ENCODE results near the gene AQR. TPM values are rescaled to one million over a fixed set of nuclear protein-coding genes. Genes with fewer than 3 reads are reported as not detected.

Gene AQR
- total and polyA plus RNA-seq, 10 of the 15 experiments (the other 5 are each of a cell fraction or from before 2014, with no cell fraction given), result 18.2 to 53.5 (median 32.6) TPM

- in situ Hi-C loops (cut with MboI), result no loop called here
- intact Hi-C loops (cut with micrococcal nuclease; ENCODE audit: unreplicated experiment), result no loop called here
- no peak overlapping the region for H2AFZ ChIP-seq (ENCODE audit: control insufficient read depth, low read depth, low read length)
- ATAC-seq (no peak), FAIRE-seq (no peak), DNase-seq (ENCODE audit: low read depth, low spot score) (no peak)
- ChIA-PET SMC1A (ENCODE audit: uncharacterized antibody, unreplicated experiment) (no interaction called here), CTCF (no interaction called here), RAD21 (ENCODE audit: unreplicated experiment) (no interaction called here), POLR2A (no interaction called here)
- peaks cover 0 to 3% of the 10 kb centered on the region in 2 experiments; a peak in 1 of 4 replicates for H3K27me3 ChIP-seq (replicated peaks in 1 of 2; ENCODE audit: control insufficient read depth in 2 of 2, insufficient read depth in 2 of 2, low read length in 1 of 2)
- no peak for TF ChIP-seq NFIC (IDR thresholded peaks at IDR 0.05; ENCODE audit: low read depth, low read length)
- no peak for TF ChIP-seq SIN3A (IDR thresholded peaks at IDR 0.05; ENCODE audit: low read depth, low read length)
- no peak for TF ChIP-seq YY1 (IDR thresholded peaks at IDR 0.05; ENCODE audit: low read depth, low read length)
- no peak for TF ChIP-seq FOXM1 (IDR thresholded peaks at IDR 0.05; ENCODE audit: low read depth, low read length)
- TF ChIP-seq TCF3 (IDR thresholded peaks at IDR 0.05; ENCODE audit: borderline replicate concordance, insufficient read depth, low read depth, low read length), result no peak
- TF ChIP-seq SRF (IDR thresholded peaks at IDR 0.05; ENCODE audit: low read depth in 2 of 2, low read length in 2 of 2), result no peak
- TF ChIP-seq RBBP5 (conservative IDR thresholded peaks at IDR 0.05), result no peak
- TF ChIP-seq GATAD2B (conservative IDR thresholded peaks at IDR 0.05; ENCODE audit: low read depth), result no peak
- no peak for TF ChIP-seq WRNIP1 (IDR thresholded peaks at IDR 0.05; ENCODE audit: borderline replicate concordance, low read depth, low read length)
- no peak for TF ChIP-seq CBFB (IDR thresholded peaks at IDR 0.05; ENCODE audit: low read depth)
- TF ChIP-seq, protein P1, sequence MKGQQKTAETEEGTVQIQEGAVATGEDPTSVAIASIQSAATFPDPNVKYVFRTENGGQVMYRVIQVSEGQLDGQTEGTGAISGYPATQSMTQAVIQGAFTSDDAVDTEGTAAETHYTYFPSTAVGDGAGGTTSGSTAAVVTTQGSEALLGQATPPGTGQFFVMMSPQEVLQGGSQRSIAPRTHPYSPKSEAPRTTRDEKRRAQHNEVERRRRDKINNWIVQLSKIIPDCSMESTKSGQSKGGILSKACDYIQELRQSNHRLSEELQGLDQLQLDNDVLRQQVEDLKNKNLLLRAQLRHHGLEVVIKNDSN (IDR thresholded peaks at IDR 0.05; ENCODE audit: borderline replicate concordance, extremely low read length, insufficient read depth, low read depth, low read length), result no peak
- TF ChIP-seq, protein P2, sequence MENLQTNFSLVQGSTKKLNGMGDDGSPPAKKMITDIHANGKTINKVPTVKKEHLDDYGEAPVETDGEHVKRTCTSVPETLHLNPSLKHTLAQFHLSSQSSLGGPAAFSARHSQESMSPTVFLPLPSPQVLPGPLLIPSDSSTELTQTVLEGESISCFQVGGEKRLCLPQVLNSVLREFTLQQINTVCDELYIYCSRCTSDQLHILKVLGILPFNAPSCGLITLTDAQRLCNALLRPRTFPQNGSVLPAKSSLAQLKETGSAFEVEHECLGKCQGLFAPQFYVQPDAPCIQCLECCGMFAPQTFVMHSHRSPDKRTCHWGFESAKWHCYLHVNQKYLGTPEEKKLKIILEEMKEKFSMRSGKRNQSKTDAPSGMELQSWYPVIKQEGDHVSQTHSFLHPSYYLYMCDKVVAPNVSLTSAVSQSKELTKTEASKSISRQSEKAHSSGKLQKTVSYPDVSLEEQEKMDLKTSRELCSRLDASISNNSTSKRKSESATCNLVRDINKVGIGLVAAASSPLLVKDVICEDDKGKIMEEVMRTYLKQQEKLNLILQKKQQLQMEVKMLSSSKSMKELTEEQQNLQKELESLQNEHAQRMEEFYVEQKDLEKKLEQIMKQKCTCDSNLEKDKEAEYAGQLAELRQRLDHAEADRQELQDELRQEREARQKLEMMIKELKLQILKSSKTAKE (IDR thresholded peaks at IDR 0.05; ENCODE audit: low read depth, poor library complexity, severe bottlenecking), result no peak
- no peak for TF ChIP-seq PAX8 (IDR thresholded peaks at IDR 0.05)
- TF ChIP-seq MEF2B (IDR thresholded peaks at IDR 0.05; ENCODE audit: partially characterized antibody, poor library complexity, severe bottlenecking), result no peak
- no peak for TF ChIP-seq ZNF207 (IDR thresholded peaks at IDR 0.05; ENCODE audit: borderline replicate concordance)
- WGBS (ENCODE audit: insufficient coverage, insufficient replicate concordance, low lambda C conversion rate, missing lambda C conversion rate), result 17% methylated on average over 3 of the region's 3 CpGs
- H3K4me3 ChIP-seq, result no peak overlapping the region
- BruUV-seq (replicated peaks), result no TSS peak
- no peak overlapping the region for H3K9ac ChIP-seq (ENCODE audit: control insufficient read depth, insufficient read depth, low read length)
- no peak overlapping the region for H3K4me2 ChIP-seq (ENCODE audit: control insufficient read depth, insufficient read depth)
- H3K27ac ChIP-seq (ENCODE audit: control insufficient read depth, insufficient read depth), result no peak overlapping the region
- H3K9me3 ChIP-seq (replicated peaks; ENCODE audit: control insufficient read depth, insufficient read depth, low read length), result no peaks in the 10 kb centered on the region
- no peaks in the 10 kb centered on the region for H3K4me1 ChIP-seq (ENCODE audit: control insufficient read depth, insufficient read depth, low read length)
- H3K36me3 ChIP-seq (ENCODE audit: control insufficient read depth in 2 of 2, insufficient read depth in 2 of 2, low read length in 1 of 2), result no peaks in the 10 kb centered on the region
- no peaks in the 10 kb centered on the region for H3K79me2 ChIP-seq (ENCODE audit: control insufficient read depth, insufficient read depth, low read length)
- no peaks in the 10 kb centered on the region for H4K20me1 ChIP-seq (ENCODE audit: control insufficient read depth, insufficient read depth)
Measured at GRCh38 chr15:34821831-34822230, 147.7 kb downstream of the AQR start.

All from GM12878 (cell line).